Panc1 (cell line): ENCODE measurements around the gene ITPA. TPM values are rescaled to one million over a fixed set of nuclear protein-coding genes. Genes with fewer than 3 reads are reported as not detected.
"Not testable (repeated sequence)": the region's sequence is repeated elsewhere in the genome, so short reads cannot be mapped to it uniquely, and the experiment has no call there.

Source experiments
- ATAC-seq: fragments of 200-7000 bp; cut with Tn5 transposase; 2 replicates; pipeline ENCODE4 v1.9.1; 2020; ENCODE audit warnings: mild to moderate bottlenecking, moderate library complexity
- BruUV-seq: library from RNA; stranded (reverse); fragments of 400-500 nt; replicated peaks from 2 replicates; lab custom pipeline; 2021; lab: Mats Ljungman, UMichigan
- CTCF ChIA-PET: fragments of 300-600 bp; sonication (Branson Sonifier 250); formaldehyde crosslinking; loops from one replicate; lab custom pipeline; 2022; ENCODE audit warnings: antibody characterized with exemption; lab: Charles Lee
- POLR2A ChIA-PET: fragments of 300-600 bp; sonication (Branson Sonifier 250); formaldehyde crosslinking; loops from one replicate; lab custom pipeline; 2022; ENCODE audit warnings: antibody characterized with exemption; lab: Charles Lee
- DNase-seq: peaks from one replicate; pipeline ENCODE4 v3.0.0-alpha.2; 2010; ENCODE audit warnings: low read depth, low spot score
- H3K27ac ChIP-seq: 2 replicates; pipeline ENCODE4 v1.5.1; 2011; ENCODE audit warnings: mild to moderate bottlenecking, low read length, inconsistent platforms
- H3K27me3 ChIP-seq: fragments of 200-500 bp; sonication (Bioruptor generic); 2 replicates; pipeline ENCODE4 v1.6.0; 2014; ENCODE audit warnings: low read length, inconsistent platforms; ENCODE audit not compliant: control insufficient read depth, insufficient read depth
- H3K36me3 ChIP-seq: fragments of 200-500 bp; sonication (Bioruptor generic); 2 replicates; pipeline ENCODE4 v1.5.1; 2014; ENCODE audit warnings: inconsistent platforms, mild to moderate bottlenecking, low read length, moderate library complexity; ENCODE audit not compliant: control insufficient read depth, insufficient read depth
- H3K4me1 ChIP-seq: 2 replicates; pipeline ENCODE4 v1.5.1; 2011; ENCODE audit warnings: inconsistent platforms, mild to moderate bottlenecking, low read length, moderate library complexity; ENCODE audit not compliant: control insufficient read depth, insufficient read depth
- H3K4me3 ChIP-seq, 2 experiments: 2 replicates each; pipeline ENCODE4 v1.5.1; 2011 to 2012; ENCODE audit warnings: low read depth in 2 of 2, low read length in 2 of 2, mild to moderate bottlenecking in 2 of 2, inconsistent platforms in 1 of 2, moderate library complexity in 1 of 2
- H3K9me3 ChIP-seq: fragments of 200-500 bp; sonication (Bioruptor generic); 2 replicates; pipeline ENCODE4 v1.5.1; 2014; ENCODE audit warnings: low read depth, mild to moderate bottlenecking, inconsistent platforms, low read length, moderate library complexity; ENCODE audit not compliant: control insufficient read depth, insufficient read depth
- POLR2AphosphoS5 ChIP-seq: IDR thresholded peaks from 2 replicates; pipeline ENCODE4 v1.6.1; 2012; ENCODE audit warnings: mild to moderate bottlenecking, low read depth, low read length, moderate library complexity
- SIN3A ChIP-seq: IDR thresholded peaks from 2 replicates; pipeline ENCODE4 v1.6.1; 2012; ENCODE audit warnings: low read depth, mild to moderate bottlenecking, low read length, moderate library complexity, borderline replicate concordance; ENCODE audit not compliant: insufficient read depth
- TCF7L2 ChIP-seq: IDR thresholded peaks from 2 replicates; pipeline ENCODE4 v1.6.1; 2011; ENCODE audit warnings: mild to moderate bottlenecking, low read depth, low read length, inconsistent platforms
- in situ Hi-C: cut with HindIII; loops from 2 replicates; pipeline ENCODE4 v1.10.0; 2016; ENCODE audit warnings: low sequenced_read_pairs, low pct_unique_long_range_greater_than_20kb
- intact Hi-C: fragments of 100-400 bp; cut with micrococcal nuclease; formaldehyde crosslinking; loops from one replicate; pipeline ENCODE4 v1.10.0; 2022; ENCODE audit not compliant: unreplicated experiment
- total RNA-seq: library from RNA; stranded (reverse); gene quantifications from one replicate; pipeline ENCODE4 v1.2.1, GENCODE V29; 2021; ENCODE audit not compliant: unreplicated experiment
- TF ChIP-seq, protein P1 (sequence below), 2 experiments: IDR thresholded peaks; 2 replicates each; pipeline ENCODE4 v1.6.1; 2011 to 2012; ENCODE audit warnings: low read depth in 2 of 2, control low read depth in 1 of 2, low read length in 1 of 2, mild to moderate bottlenecking in 1 of 2, moderate library complexity in 1 of 2; ENCODE audit not compliant: insufficient read depth in 1 of 2
- TF ChIP-seq, protein P2 (sequence below): fragments of 450-650 bp; IDR thresholded peaks from 2 replicates; pipeline ENCODE4 v1.5.1; 2017; ENCODE audit warnings: mild to moderate bottlenecking

Gene ITPA
- total RNA-seq, 1 experiment from 2014 or later, result 107 TPM

DNA sequence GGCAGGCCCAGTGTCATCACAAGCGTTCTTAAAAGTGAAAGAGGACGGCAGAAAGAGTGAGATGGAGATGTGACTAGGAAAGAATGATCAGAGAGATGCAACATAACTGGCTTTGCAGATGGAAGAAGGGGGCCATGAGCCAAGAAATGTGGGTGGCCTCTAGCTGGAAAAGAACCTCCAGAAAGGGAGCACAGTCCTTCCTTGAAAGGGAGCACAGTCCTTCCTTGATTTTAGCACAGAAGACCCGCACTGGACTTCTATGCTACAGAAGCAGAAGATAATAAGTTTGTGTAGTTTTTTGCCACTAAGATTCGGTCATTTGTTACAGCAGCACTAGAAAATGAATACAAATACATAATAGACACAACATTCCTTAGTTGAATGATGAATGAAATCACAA, 29.0 kb upstream of the ITPA start:
- intact Hi-C loops (no loop called here), in situ Hi-C loops (no loop called here)
- H3K27me3 ChIP-seq, result no peaks in the 10 kb centered on the region
- CTCF ChIA-PET, result no interaction called here
- POLR2A ChIA-PET, result no interaction called here
- no peaks in the 10 kb centered on the region for H3K9me3 ChIP-seq
- ATAC-seq (no peak), DNase-seq (no peak)
- no peak overlapping the region for H3K27ac ChIP-seq
- BruUV-seq, result no TSS peak
- TF ChIP-seq, protein P1, sequence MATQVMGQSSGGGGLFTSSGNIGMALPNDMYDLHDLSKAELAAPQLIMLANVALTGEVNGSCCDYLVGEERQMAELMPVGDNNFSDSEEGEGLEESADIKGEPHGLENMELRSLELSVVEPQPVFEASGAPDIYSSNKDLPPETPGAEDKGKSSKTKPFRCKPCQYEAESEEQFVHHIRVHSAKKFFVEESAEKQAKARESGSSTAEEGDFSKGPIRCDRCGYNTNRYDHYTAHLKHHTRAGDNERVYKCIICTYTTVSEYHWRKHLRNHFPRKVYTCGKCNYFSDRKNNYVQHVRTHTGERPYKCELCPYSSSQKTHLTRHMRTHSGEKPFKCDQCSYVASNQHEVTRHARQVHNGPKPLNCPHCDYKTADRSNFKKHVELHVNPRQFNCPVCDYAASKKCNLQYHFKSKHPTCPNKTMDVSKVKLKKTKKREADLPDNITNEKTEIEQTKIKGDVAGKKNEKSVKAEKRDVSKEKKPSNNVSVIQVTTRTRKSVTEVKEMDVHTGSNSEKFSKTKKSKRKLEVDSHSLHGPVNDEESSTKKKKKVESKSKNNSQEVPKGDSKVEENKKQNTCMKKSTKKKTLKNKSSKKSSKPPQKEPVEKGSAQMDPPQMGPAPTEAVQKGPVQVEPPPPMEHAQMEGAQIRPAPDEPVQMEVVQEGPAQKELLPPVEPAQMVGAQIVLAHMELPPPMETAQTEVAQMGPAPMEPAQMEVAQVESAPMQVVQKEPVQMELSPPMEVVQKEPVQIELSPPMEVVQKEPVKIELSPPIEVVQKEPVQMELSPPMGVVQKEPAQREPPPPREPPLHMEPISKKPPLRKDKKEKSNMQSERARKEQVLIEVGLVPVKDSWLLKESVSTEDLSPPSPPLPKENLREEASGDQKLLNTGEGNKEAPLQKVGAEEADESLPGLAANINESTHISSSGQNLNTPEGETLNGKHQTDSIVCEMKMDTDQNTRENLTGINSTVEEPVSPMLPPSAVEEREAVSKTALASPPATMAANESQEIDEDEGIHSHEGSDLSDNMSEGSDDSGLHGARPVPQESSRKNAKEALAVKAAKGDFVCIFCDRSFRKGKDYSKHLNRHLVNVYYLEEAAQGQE (IDR thresholded peaks at IDR 0.05; ENCODE audit: insufficient read depth in 1 of 2, low read depth in 2 of 2, low read length in 1 of 2), result no peak
- no peak for TF ChIP-seq POLR2AphosphoS5
- H3K4me3 ChIP-seq, result no peak overlapping the region
- no peaks in the 10 kb centered on the region for H3K36me3 ChIP-seq
- H3K4me1 ChIP-seq, result peaks cover 5% of the 10 kb centered on the region

DNA sequence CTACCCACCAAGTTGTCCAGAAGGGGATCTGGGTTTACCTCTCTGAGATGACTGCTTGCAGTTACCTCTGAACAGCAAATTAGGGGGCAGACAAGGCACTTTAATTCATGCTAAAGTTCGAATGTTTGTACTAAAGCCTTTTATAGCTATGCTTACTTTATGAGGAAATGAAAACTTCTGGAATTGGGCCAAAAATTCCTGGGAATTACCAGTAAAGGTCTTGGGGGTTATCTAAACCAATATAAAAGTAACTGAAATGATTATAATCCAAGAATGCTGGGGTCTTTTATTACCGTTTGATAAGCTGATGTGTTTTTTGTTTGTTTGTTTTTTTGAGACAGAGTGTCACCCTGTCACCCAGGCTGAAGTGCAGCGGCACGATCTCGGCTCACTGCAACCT, 28.0 kb upstream of the ITPA start:
- Histone ChIP-seq H3K27ac (no peak overlapping the region), H3K4me1 (0 out of 2 replicates have a peak, but pooled peaks cover 3% of the 10 kb centered on the region), H3K4me3 (no peak overlapping the region), H3K9me3 (no peaks in the 10 kb centered on the region), H3K27me3 (no peaks in the 10 kb centered on the region), H3K36me3 (no peaks in the 10 kb centered on the region)
- CTCF ChIA-PET, result no interaction called here
- in situ Hi-C loops (no loop called here), intact Hi-C loops (no loop called here)
- TF ChIP-seq, protein P2, sequence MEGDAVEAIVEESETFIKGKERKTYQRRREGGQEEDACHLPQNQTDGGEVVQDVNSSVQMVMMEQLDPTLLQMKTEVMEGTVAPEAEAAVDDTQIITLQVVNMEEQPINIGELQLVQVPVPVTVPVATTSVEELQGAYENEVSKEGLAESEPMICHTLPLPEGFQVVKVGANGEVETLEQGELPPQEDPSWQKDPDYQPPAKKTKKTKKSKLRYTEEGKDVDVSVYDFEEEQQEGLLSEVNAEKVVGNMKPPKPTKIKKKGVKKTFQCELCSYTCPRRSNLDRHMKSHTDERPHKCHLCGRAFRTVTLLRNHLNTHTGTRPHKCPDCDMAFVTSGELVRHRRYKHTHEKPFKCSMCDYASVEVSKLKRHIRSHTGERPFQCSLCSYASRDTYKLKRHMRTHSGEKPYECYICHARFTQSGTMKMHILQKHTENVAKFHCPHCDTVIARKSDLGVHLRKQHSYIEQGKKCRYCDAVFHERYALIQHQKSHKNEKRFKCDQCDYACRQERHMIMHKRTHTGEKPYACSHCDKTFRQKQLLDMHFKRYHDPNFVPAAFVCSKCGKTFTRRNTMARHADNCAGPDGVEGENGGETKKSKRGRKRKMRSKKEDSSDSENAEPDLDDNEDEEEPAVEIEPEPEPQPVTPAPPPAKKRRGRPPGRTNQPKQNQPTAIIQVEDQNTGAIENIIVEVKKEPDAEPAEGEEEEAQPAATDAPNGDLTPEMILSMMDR, result no peak
- TF ChIP-seq TCF7L2 (no peak), SIN3A (no peak), POLR2AphosphoS5 (no peak)
- POLR2A ChIA-PET, result no interaction called here
- DNase-seq (no peak), ATAC-seq (no peak)
- no TSS peak for BruUV-seq

DNA sequence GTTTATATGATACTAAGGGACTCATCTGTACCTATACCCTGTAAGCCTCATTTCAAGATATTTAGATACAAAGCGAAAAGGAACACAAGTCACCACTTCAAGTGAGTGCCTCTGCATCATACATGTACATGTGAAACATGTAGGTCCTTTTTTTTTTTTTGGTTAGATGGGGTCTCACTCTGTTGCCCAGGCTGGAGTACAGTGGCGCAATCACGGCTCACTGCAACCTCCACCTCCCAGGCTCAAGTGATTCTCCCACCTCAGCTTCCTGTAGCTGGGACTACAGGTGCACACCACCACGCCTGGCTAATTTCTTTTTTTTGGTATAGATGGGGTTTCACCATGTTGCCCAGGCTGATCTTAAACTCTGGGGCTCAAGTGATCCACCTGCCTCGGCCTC, 26.9 kb upstream of the ITPA start:
- H3K36me3 ChIP-seq, intact Hi-C loops, H3K27me3 ChIP-seq, H3K27ac ChIP-seq, H3K4me3 ChIP-seq, POLR2A ChIA-PET, H3K9me3 ChIP-seq, in situ Hi-C loops, DNase-seq, H3K4me1 ChIP-seq, CTCF ChIA-PET, ATAC-seq, BruUV-seq: not testable (repeated sequence)
